ENCODE data around the gene KDM5B. TPM values are rescaled to one million over a fixed set of nuclear protein-coding genes. Genes with fewer than 3 reads are reported as not detected.

Gene KDM5B
- total RNA-seq, 1 donor from 2014 or later: 10.8 TPM

GRCh38 chr1:202679406-202680177, 128.6 kb downstream of the KDM5B start:
- ATAC-seq (no peak), DNase-seq (ENCODE audit: missing footprints) (no peak)
- intact Hi-C loops (cut with DNase I): no loop called here

- intact Hi-C loops (cut with DNase I): no loop called here
- DNase-seq (ENCODE audit: missing footprints): no peak
- no peak for ATAC-seq
Measured at GRCh38 chr1:202677433-202677832, 130.8 kb downstream of the KDM5B start.

Other genes starting within 250 kb of the KDM5B start
- not detected for gene SYT2, start 98.0 kb downstream of the KDM5B start, total RNA-seq
- 0.54 TPM for gene PCAT6, start 2.5 kb upstream of the KDM5B start, total RNA-seq
- gene RABIF, start 80.7 kb upstream of the KDM5B start, total RNA-seq: 6.1 TPM
- gene KLHL12, start 118.8 kb upstream of the KDM5B start, total RNA-seq: 19.3 TPM
- gene ADIPOR1, start 149.9 kb upstream of the KDM5B start, total RNA-seq: 85.8 TPM
- gene CYB5R1, start 158.8 kb upstream of the KDM5B start, total RNA-seq: 134 TPM
- 24.0 TPM for gene TMEM183A, start 199.0 kb upstream of the KDM5B start, total RNA-seq
- 22.2 TPM for gene PPFIA4, start 218.1 kb upstream of the KDM5B start, total RNA-seq